Activated T-cell treated with anti-CD3 and anti-CD28 coated beads, Interleukin-2, amount 50 U/mL, for 4 hours (primary cell): Measurements from ENCODE around the gene AR. TPM values are rescaled to one million over a fixed set of nuclear protein-coding genes. Genes with fewer than 3 reads are reported as not detected.

Experiments used
- ATAC-seq, 2 donors: fragments of 200-7000 bp; cut with Tn5 transposase; one replicate each; pipeline ENCODE4 v1.10.0; 2021
- DNase-seq: peaks from one replicate; pipeline ENCODE4 v3.0.0-alpha.2; 2020
- H3K27me3 Mint-ChIP-seq: one replicate; pipeline ENCODE4 v1.8.0; 2021; ENCODE audit warnings: low read depth, mixed read lengths
- H3K36me3 Mint-ChIP-seq: one replicate; pipeline ENCODE4 v1.8.0; 2022; ENCODE audit warnings: mixed read lengths; ENCODE audit not compliant: insufficient read depth
- H3K4me1 Mint-ChIP-seq: one replicate; pipeline ENCODE4 v1.8.0; 2021; ENCODE audit warnings: low read depth, mixed read lengths
- H3K4me3 Mint-ChIP-seq: one replicate; pipeline ENCODE4 v1.8.0; 2021; ENCODE audit warnings: mild to moderate bottlenecking, moderate library complexity, mixed read lengths
- H3K9me3 Mint-ChIP-seq: one replicate; pipeline ENCODE4 v1.8.0; 2021; ENCODE audit warnings: mixed read lengths
- total RNA-seq, 3 donors: library from RNA; stranded (reverse); gene quantifications; one replicate each; pipeline ENCODE4 v1.2.1, GENCODE V29; 2021

The AR gene
- total RNA-seq, 3 donors from 2014 or later, result 0.08 to 0.11 (median 0.08) TPM

DNA sequence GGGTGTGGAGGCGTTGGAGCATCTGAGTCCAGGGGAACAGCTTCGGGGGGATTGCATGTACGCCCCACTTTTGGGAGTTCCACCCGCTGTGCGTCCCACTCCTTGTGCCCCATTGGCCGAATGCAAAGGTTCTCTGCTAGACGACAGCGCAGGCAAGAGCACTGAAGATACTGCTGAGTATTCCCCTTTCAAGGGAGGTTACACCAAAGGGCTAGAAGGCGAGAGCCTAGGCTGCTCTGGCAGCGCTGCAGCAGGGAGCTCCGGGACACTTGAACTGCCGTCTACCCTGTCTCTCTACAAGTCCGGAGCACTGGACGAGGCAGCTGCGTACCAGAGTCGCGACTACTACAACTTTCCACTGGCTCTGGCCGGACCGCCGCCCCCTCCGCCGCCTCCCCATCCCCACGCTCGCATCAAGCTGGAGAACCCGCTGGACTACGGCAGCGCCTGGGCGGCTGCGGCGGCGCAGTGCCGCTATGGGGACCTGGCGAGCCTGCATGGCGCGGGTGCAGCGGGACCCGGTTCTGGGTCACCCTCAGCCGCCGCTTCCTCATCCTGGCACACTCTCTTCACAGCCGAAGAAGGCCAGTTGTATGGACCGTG is 2.2 kb downstream of the AR start:
- ATAC-seq (peak in 1 of 2 donors; percentile 21), DNase-seq (no peak)
- no peaks in the 10 kb centered on the region for H3K9me3 Mint-ChIP-seq
- peaks cover 4% of the 10 kb centered on the region for H3K4me1 Mint-ChIP-seq
- H3K4me3 Mint-ChIP-seq, result no peak overlapping the region
- H3K36me3 Mint-ChIP-seq, result no peaks in the 10 kb centered on the region
- peaks cover 31% of the 10 kb centered on the region for H3K27me3 Mint-ChIP-seq

GRCh38 chrX:67546496-67547423 is 2.9 kb downstream of the AR start:
- DNase-seq (no peak), ATAC-seq (no peak)
- no peaks in the 10 kb centered on the region for H3K36me3 Mint-ChIP-seq

GRCh38 chrX:67555578-67556203 is 11.9 kb downstream of the AR start:
- peaks cover 4% of the 10 kb centered on the region for H3K9me3 Mint-ChIP-seq
- ATAC-seq (no peak), DNase-seq (no peak)
- H3K36me3 Mint-ChIP-seq, result no peaks in the 10 kb centered on the region
- H3K27me3 Mint-ChIP-seq, result no peaks in the 10 kb centered on the region
- H3K4me1 Mint-ChIP-seq, result no peaks in the 10 kb centered on the region
- H3K4me3 Mint-ChIP-seq, result no peak overlapping the region

More at GRCh38 chrX:67546496-67547423, 2.9 kb downstream of the AR start:
- H3K4me3 Mint-ChIP-seq, result no peak overlapping the region
- no peaks in the 10 kb centered on the region for H3K9me3 Mint-ChIP-seq
- H3K4me1 Mint-ChIP-seq, result peaks cover 4% of the 10 kb centered on the region
- peaks cover 31% of the 10 kb centered on the region for H3K27me3 Mint-ChIP-seq

- no peaks in the 10 kb centered on the region for H3K27me3 Mint-ChIP-seq
- H3K4me1 Mint-ChIP-seq, result no peaks in the 10 kb centered on the region
- no peaks in the 10 kb centered on the region for H3K36me3 Mint-ChIP-seq
- H3K9me3 Mint-ChIP-seq, result peaks cover 4% of the 10 kb centered on the region
- no peak overlapping the region for H3K4me3 Mint-ChIP-seq
- no peak for DNase-seq
- no peak for ATAC-seq
Observed at GRCh38 chrX:67558267-67558666, 14.4 kb downstream of the AR start.

DNA sequence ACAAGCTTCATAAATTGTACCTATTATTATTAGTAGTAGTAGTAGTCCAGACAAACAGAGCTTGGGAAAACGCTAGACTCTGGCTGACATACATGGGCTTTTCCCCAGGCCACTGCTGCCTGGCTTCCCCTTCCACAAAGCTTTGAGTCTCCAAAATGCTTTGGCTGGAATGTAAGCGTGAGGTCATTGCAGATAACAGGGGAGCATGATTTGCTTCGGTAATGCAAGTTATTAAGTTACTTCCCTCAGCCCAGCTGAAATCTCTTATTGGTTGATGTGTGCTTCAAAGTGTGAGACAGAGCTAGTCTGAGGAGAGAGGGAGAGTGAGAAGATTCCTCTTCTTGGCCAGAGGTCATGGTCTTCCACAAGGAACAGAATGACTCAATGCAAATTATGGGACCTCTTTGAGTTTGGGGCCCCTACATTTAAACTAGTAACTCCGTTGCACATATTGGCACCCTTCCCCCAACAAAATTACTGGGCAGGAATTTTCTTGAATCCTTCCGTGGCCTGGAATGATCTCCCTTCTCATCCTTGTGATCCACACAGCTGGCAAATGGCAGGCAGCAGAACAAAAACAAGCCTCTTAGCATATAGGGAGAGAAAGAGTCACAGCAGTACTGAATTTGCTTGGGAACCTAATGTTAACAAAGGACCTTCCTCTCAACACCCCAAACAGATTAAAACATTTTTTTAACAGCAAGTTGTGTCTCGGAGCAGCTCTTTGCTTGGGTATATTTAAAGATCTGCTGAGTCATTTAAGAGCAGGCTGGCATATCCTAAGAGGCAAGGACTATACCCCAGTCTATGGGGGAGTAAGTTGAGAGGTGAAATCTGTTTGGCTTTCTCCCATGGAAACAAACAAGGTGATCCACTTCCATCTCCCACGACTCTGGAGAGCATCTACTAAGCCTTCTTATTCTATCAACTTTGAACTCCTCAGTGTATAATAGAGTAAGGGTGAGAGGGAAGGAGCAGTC is 19.9 kb downstream of the AR start:
- H3K4me1 Mint-ChIP-seq, result no peaks in the 10 kb centered on the region

GRCh38 chrX:67564475-67564874 is 20.7 kb downstream of the AR start:
- no peaks in the 10 kb centered on the region for H3K4me1 Mint-ChIP-seq

More for the DNA sequence above, 19.9 kb downstream of the AR start:
- peaks cover 4% of the 10 kb centered on the region for H3K9me3 Mint-ChIP-seq
- no peaks in the 10 kb centered on the region for H3K36me3 Mint-ChIP-seq
- no peak for DNase-seq
- no peak for ATAC-seq
- H3K27me3 Mint-ChIP-seq, result no peaks in the 10 kb centered on the region
- no peak overlapping the region for H3K4me3 Mint-ChIP-seq

GRCh38 chrX:67568769-67569168 is 24.9 kb downstream of the AR start:
- Mint-ChIP-seq H3K4me3 (no peak overlapping the region), H3K27me3 (no peaks in the 10 kb centered on the region), H3K36me3 (no peaks in the 10 kb centered on the region), H3K9me3 (no peaks in the 10 kb centered on the region), H3K4me1 (no peaks in the 10 kb centered on the region)
- ATAC-seq (no peak), DNase-seq (no peak)

More at GRCh38 chrX:67564475-67564874, 20.7 kb downstream of the AR start:
- H3K36me3 Mint-ChIP-seq, result no peaks in the 10 kb centered on the region
- peaks cover 4% of the 10 kb centered on the region for H3K9me3 Mint-ChIP-seq
- no peak for DNase-seq
- no peak overlapping the region for H3K4me3 Mint-ChIP-seq
- H3K27me3 Mint-ChIP-seq, result no peaks in the 10 kb centered on the region
- ATAC-seq, result no peak

- Mint-ChIP-seq H3K4me1 (no peaks in the 10 kb centered on the region), H3K36me3 (no peaks in the 10 kb centered on the region), H3K4me3 (no peak overlapping the region), H3K9me3 (no peaks in the 10 kb centered on the region), H3K27me3 (no peaks in the 10 kb centered on the region)
- no peak for ATAC-seq
- no peak for DNase-seq
Observed at GRCh38 chrX:67570839-67571238, 27.0 kb downstream of the AR start.

DNA sequence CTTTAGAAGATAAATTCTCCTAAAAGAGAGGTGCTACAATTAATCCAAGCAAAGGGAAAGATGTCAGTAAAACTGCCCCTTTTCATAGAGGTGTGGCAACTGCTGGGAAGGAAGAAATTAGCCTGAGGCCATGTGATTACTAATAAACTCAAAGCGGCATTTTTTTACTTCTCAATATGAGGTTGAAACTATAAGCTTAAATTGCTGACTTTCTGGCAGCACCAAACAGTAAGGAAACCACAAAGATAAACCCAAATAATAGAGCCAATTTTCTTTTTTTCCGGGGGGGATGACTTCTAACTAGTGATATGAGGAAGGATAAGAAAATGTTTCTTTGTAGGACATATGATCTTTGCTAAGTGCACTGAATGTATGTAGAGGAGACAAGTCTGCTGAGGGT is 30.9 kb downstream of the AR start:
- H3K9me3 Mint-ChIP-seq, result no peaks in the 10 kb centered on the region
- no peaks in the 10 kb centered on the region for H3K27me3 Mint-ChIP-seq
- no peak for ATAC-seq
- H3K36me3 Mint-ChIP-seq, result no peaks in the 10 kb centered on the region
- no peak for DNase-seq
- H3K4me1 Mint-ChIP-seq, result no peaks in the 10 kb centered on the region
- H3K4me3 Mint-ChIP-seq, result no peak overlapping the region

GRCh38 chrX:67582436-67582835 is 38.6 kb downstream of the AR start:
- DNase-seq (no peak), ATAC-seq (no peak)
- H3K4me1 Mint-ChIP-seq, result no peaks in the 10 kb centered on the region
- no peaks in the 10 kb centered on the region for H3K36me3 Mint-ChIP-seq
- no peak overlapping the region for H3K4me3 Mint-ChIP-seq
- H3K27me3 Mint-ChIP-seq, result no peaks in the 10 kb centered on the region
- no peaks in the 10 kb centered on the region for H3K9me3 Mint-ChIP-seq

DNA sequence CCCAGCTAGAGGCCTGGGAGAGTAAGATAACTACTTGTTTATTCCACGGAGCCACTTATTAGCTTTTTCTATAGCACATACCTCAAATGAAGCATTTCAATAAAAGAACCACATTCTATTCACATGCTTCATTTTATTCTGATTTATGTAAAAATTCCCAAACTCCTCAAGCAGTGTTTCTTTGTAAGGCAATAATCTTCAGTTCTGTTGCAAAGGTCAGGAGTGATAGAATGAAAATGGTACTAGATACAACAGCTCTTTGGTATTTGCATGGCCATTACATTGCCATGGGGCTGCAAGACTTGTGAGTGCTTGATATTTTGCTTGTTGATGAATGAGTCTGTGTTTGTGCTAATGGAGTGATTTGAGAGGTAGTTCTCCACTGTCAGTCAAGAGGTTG is 39.4 kb downstream of the AR start:
- DNase-seq (no peak), ATAC-seq (no peak)
- no peaks in the 10 kb centered on the region for H3K27me3 Mint-ChIP-seq
- no peak overlapping the region for H3K4me3 Mint-ChIP-seq
- no peaks in the 10 kb centered on the region for H3K4me1 Mint-ChIP-seq
- no peaks in the 10 kb centered on the region for H3K9me3 Mint-ChIP-seq
- no peaks in the 10 kb centered on the region for H3K36me3 Mint-ChIP-seq

DNA sequence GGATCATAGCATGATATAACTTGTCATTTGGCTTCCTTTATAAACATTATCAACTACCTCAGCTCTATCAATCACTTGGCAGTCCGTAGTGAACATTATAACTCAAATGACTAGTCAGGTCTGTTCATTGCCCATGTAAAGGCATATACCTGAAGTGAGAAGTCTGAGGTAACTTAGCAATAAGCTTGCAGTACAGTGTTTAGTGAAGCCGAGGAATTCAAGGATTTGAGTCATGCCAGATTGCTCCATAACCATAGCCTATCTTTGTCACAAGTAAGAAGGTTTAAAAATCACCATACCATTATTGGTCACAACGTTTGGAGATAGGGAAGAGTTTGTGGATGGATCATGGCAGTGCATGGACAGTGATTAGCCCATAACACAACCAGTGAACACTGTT is 41.6 kb downstream of the AR start:
- Mint-ChIP-seq H3K36me3 (no peaks in the 10 kb centered on the region), H3K4me1 (no peaks in the 10 kb centered on the region), H3K27me3 (no peaks in the 10 kb centered on the region), H3K4me3 (no peak overlapping the region), H3K9me3 (no peaks in the 10 kb centered on the region)
- ATAC-seq (no peak), DNase-seq (no peak)

GRCh38 chrX:67587946-67588624 is 44.3 kb downstream of the AR start:
- Mint-ChIP-seq H3K27me3 (no peaks in the 10 kb centered on the region), H3K4me3 (no peak overlapping the region), H3K36me3 (no peaks in the 10 kb centered on the region), H3K4me1 (no peaks in the 10 kb centered on the region), H3K9me3 (no peaks in the 10 kb centered on the region)
- DNase-seq (no peak), ATAC-seq (no peak)
